H1 (cell line): ENCODE data around the gene DDR1. TPM values are rescaled to one million over a fixed set of nuclear protein-coding genes. Genes with fewer than 3 reads are reported as not detected.

ENCODE experiments used
- HDAC2 ChIP-seq, 2 experiments: fragments of 300-600 bp in 1 of 2; sonication (generic) in 1 of 2; IDR thresholded peaks; 2 replicates each; pipeline ENCODE4 v1.6.1; 2011 to 2012; ENCODE audit warnings: low read depth in 2 of 2, low read length in 2 of 2, mild to moderate bottlenecking in 2 of 2, moderate library complexity in 2 of 2, borderline replicate concordance in 1 of 2, inconsistent platforms in 1 of 2
- KDM5A ChIP-seq: fragments of 200-600 bp; IDR thresholded peaks from 2 replicates; pipeline ENCODE4 v1.7.1; 2012; ENCODE audit warnings: mild to moderate bottlenecking, low read length, inconsistent platforms, mixed read lengths
- NANOG ChIP-seq: IDR thresholded peaks from 2 replicates; pipeline ENCODE4 v1.6.1; 2011; ENCODE audit warnings: low read length, low read depth, mild to moderate bottlenecking, inconsistent platforms; ENCODE audit not compliant: insufficient read depth, poor library complexity, severe bottlenecking
- PHF8 ChIP-seq: fragments of 200-600 bp; sonication (generic); conservative IDR thresholded peaks from 2 replicates; pipeline ENCODE4 v1.7.1; 2012; ENCODE audit warnings: low read depth, mild to moderate bottlenecking, inconsistent platforms, low read length, moderate library complexity
- polyA plus RNA-seq, 7 experiments: library from polyadenylated mRNA; depleted of rRNA in 3 of 7; stranded (reverse) in 5 of 7; unstranded in 2 of 7; fragments of >200 nt in 5 of 7; fragments of 200-250 nt in 2 of 7; gene quantifications; 1 replicate in 5 of 7; 2 replicates in 1 of 7; 4 replicates in 1 of 7; pipeline versions ENCODE4 v1.2.1 to v1.2.3, GENCODE V29; 2011 to 2013; ENCODE audit warnings: missing spikeins in 2 of 7, mixed read lengths in 2 of 7
- total RNA-seq: library from RNA; stranded (reverse); fragmentation: NEBNext Ultra II Directional; extraction: Animal tissue kit (Norgen Biotek cat#: 25700); gene quantifications from 2 replicates; pipeline ENCODE4 v1.2.1, GENCODE V29; 2021

The DDR1 gene
- total and polyA plus RNA-seq, 2 of the 8 experiments (the other 6 are each of a cell fraction or from before 2014, with no cell fraction given) = 99.4 to 181 TPM

- TF ChIP-seq HDAC2 (IDR thresholded peaks at IDR 0.05; ENCODE audit: borderline replicate concordance in 1 of 2, low read depth in 2 of 2, low read length in 2 of 2) (no peak), KDM5A (no peak), PHF8 (no peak), NANOG (no peak)
Observed at GRCh38 chr6:30938730-30939129, 54.4 kb downstream of the DDR1 start (continued).
